AG04450 (cell line): ENCODE data around the gene RAB31. TPM values are rescaled to one million over a fixed set of nuclear protein-coding genes. Genes with fewer than 3 reads are reported as not detected.
"Not testable (repeated sequence)": the region's sequence is repeated elsewhere in the genome, so short reads cannot be mapped to it uniquely, and the experiment has no call there.

Experiments
- CTCF ChIA-PET: fragments of 300-600, 350-600 bp; formaldehyde crosslinking; extraction: SDS; loops from one replicate; lab custom pipeline; 2022; ENCODE audit warnings: antibody characterized with exemption, inconsistent platforms; lab: Charles Lee
- POLR2A ChIA-PET: fragments of 350-600 bp; formaldehyde crosslinking; extraction: SDS; loops from one replicate; lab custom pipeline; 2021; ENCODE audit warnings: antibody characterized with exemption, inconsistent platforms; lab: Yijun Ruan, JAX
- DNase-seq: peaks from one replicate; pipeline ENCODE4 v3.0.0-alpha.2; 2011; ENCODE audit warnings: low read depth, low spot score
- H3K27ac ChIP-seq: one replicate; pipeline ENCODE4 v1.5.1; 2012; ENCODE audit warnings: low read depth, low read length, control low read depth
- H3K27me3 ChIP-seq: one replicate; pipeline ENCODE4 v1.6.0; 2012; ENCODE audit warnings: low read length; ENCODE audit not compliant: control insufficient read depth, insufficient read depth
- H3K4me3 ChIP-seq: 2 replicates; pipeline ENCODE4 v1.5.1; 2011; ENCODE audit warnings: mild to moderate bottlenecking, low read depth, low read length, control low read depth
- H3K9me3 ChIP-seq: 2 replicates; pipeline ENCODE4 v1.5.1; 2012; ENCODE audit warnings: low read length; ENCODE audit not compliant: control insufficient read depth, insufficient read depth
- CTCF ChIP-seq: IDR thresholded peaks from 2 replicates; pipeline ENCODE4 v1.5.1; 2011; ENCODE audit warnings: low read depth, low read length, control low read depth, inconsistent platforms
- polyA plus RNA-seq: library from polyadenylated mRNA; depleted of rRNA; stranded (reverse); fragments of >200 nt; gene quantifications from 2 replicates; pipeline ENCODE4 v1.2.3, GENCODE V29; 2011

The RAB31 gene
- polyA plus RNA-seq, 1 experiment: 43.7 TPM

- no peaks in the 10 kb centered on the region for H3K27me3 ChIP-seq
- no peaks in the 10 kb centered on the region for H3K9me3 ChIP-seq
- ChIA-PET POLR2A (no interaction called here), CTCF (no interaction called here)
- no peak for DNase-seq
- H3K27ac ChIP-seq: no peak overlapping the region
- TF ChIP-seq CTCF: no peak
- H3K4me3 ChIP-seq: no peak overlapping the region
These were observed 192.6 kb downstream of the RAB31 start for GRCh38 chr18:9900699-9901098.

GRCh38 chr18:9901377-9901776 is 193.3 kb downstream of the RAB31 start:
- POLR2A ChIA-PET: no interaction called here

GRCh38 chr18:9902264-9902663 is 194.2 kb downstream of the RAB31 start:
- H3K27me3 ChIP-seq, DNase-seq, CTCF ChIA-PET, H3K4me3 ChIP-seq, POLR2A ChIA-PET, H3K9me3 ChIP-seq, H3K27ac ChIP-seq: not testable (repeated sequence)

More at GRCh38 chr18:9901377-9901776, 193.3 kb downstream of the RAB31 start:
- H3K4me3 ChIP-seq: no peak overlapping the region
- no peak for TF ChIP-seq CTCF
- H3K9me3 ChIP-seq: no peaks in the 10 kb centered on the region
- no peaks in the 10 kb centered on the region for H3K27me3 ChIP-seq
- DNase-seq: no peak
- CTCF ChIA-PET: no interaction called here
- no peak overlapping the region for H3K27ac ChIP-seq

GRCh38 chr18:9902832-9903231 is 194.7 kb downstream of the RAB31 start:
- H3K9me3 ChIP-seq: no peaks in the 10 kb centered on the region
- DNase-seq: no peak
- ChIA-PET POLR2A (no interaction called here), CTCF (no interaction called here)
- no peak for TF ChIP-seq CTCF
- no peak overlapping the region for H3K27ac ChIP-seq
- H3K4me3 ChIP-seq: no peak overlapping the region
- H3K27me3 ChIP-seq: no peaks in the 10 kb centered on the region

GRCh38 chr18:9905401-9905922 is 197.4 kb downstream of the RAB31 start:
- POLR2A ChIA-PET: no interaction called here
- no peak for DNase-seq
- CTCF ChIA-PET: no interaction called here

More at GRCh38 chr18:9905401-9905922, 197.4 kb downstream of the RAB31 start:
- no peak for TF ChIP-seq CTCF
- Histone ChIP-seq H3K27me3 (peaks cover 3% of the 10 kb centered on the region), H3K27ac (no peak overlapping the region), H3K4me3 (no peak overlapping the region), H3K9me3 (no peaks in the 10 kb centered on the region)
